Effector memory CD8-positive, alpha-beta T cell (primary cell): ENCODE measurements around the gene TFPI.

Experiments
- ATAC-seq: fragments of 150-1000 bp; cut with Tn5 transposase; replicated peaks from 2 replicates; pipeline ENCODE4 v1.10.0; 2021; ENCODE audit warnings: mild to moderate bottlenecking, moderate library complexity
- DNase-seq, 3 experiments: peaks; one replicate each; pipeline ENCODE4 v3.0.0; 2021
- H3K27ac Mint-ChIP-seq, 2 donors: one replicate each; pipeline ENCODE4 v1.8.0; 2022; ENCODE audit warnings: mild to moderate bottlenecking in 2 of 2, mixed read lengths in 2 of 2, moderate library complexity in 2 of 2
- H3K27me3 Mint-ChIP-seq, 2 donors: one replicate each; pipeline ENCODE4 v1.8.0; 2022; ENCODE audit warnings: mixed read lengths in 2 of 2
- H3K36me3 Mint-ChIP-seq: one replicate; pipeline ENCODE4 v1.8.0; 2022; ENCODE audit warnings: mild to moderate bottlenecking, moderate library complexity, mixed read lengths; ENCODE audit not compliant: insufficient read depth
- H3K4me1 Mint-ChIP-seq, 2 donors: one replicate each; pipeline ENCODE4 v1.8.0; 2022; ENCODE audit warnings: low read depth in 2 of 2, mixed read lengths in 2 of 2
- H3K4me3 Mint-ChIP-seq, 2 donors: one replicate each; pipeline ENCODE4 v1.8.0; 2022; ENCODE audit warnings: mild to moderate bottlenecking in 2 of 2, mixed read lengths in 2 of 2, moderate library complexity in 2 of 2
- H3K9me3 Mint-ChIP-seq, 2 donors: one replicate each; pipeline ENCODE4 v1.8.0; 2022; ENCODE audit warnings: mixed read lengths in 2 of 2

TFPI gene

GRCh38 chr2:187469538-187469937 is 84.7 kb downstream of the TFPI start:
- no peak for DNase-seq
- no peaks in the 10 kb centered on the region for H3K36me3 Mint-ChIP-seq
- no peaks in the 10 kb centered on the region for H3K4me1 Mint-ChIP-seq
- ATAC-seq: no peak
- H3K4me3 Mint-ChIP-seq: no peak overlapping the region
- H3K9me3 Mint-ChIP-seq: peaks cover 2 to 6% of the 10 kb centered on the region in 2 donors
- H3K27ac Mint-ChIP-seq: no peak overlapping the region
- H3K27me3 Mint-ChIP-seq: no peaks in the 10 kb centered on the region

- Mint-ChIP-seq H3K36me3 (no peaks in the 10 kb centered on the region), H3K4me1 (no peaks in the 10 kb centered on the region), H3K4me3 (no peak overlapping the region), H3K9me3 (peaks cover 2 to 6% of the 10 kb centered on the region in 2 donors), H3K27ac (no peak overlapping the region), H3K27me3 (no peaks in the 10 kb centered on the region)
- no peak for DNase-seq
- no peak for ATAC-seq
Observed at GRCh38 chr2:187468262-187468661, 86.0 kb downstream of the TFPI start.

- no peak for ATAC-seq
- H3K4me1 Mint-ChIP-seq: no peaks in the 10 kb centered on the region
- no peak overlapping the region for H3K27ac Mint-ChIP-seq
- H3K4me3 Mint-ChIP-seq: no peak overlapping the region
- H3K27me3 Mint-ChIP-seq: no peaks in the 10 kb centered on the region
- H3K36me3 Mint-ChIP-seq: no peaks in the 10 kb centered on the region
- H3K9me3 Mint-ChIP-seq: peaks cover 2 to 6% of the 10 kb centered on the region in 2 donors
- DNase-seq: no peak
Observed at GRCh38 chr2:187466129-187466792, 88.0 kb downstream of the TFPI start.

GRCh38 chr2:187462839-187463238 is 91.4 kb downstream of the TFPI start:
- ATAC-seq (no peak), DNase-seq (no peak)
- peaks cover 0 to 1% of the 10 kb centered on the region in 2 donors for H3K9me3 Mint-ChIP-seq
- no peaks in the 10 kb centered on the region for H3K27me3 Mint-ChIP-seq
- no peak overlapping the region for H3K4me3 Mint-ChIP-seq
- no peaks in the 10 kb centered on the region for H3K36me3 Mint-ChIP-seq
- H3K27ac Mint-ChIP-seq: no peak overlapping the region
- no peaks in the 10 kb centered on the region for H3K4me1 Mint-ChIP-seq

- no peaks in the 10 kb centered on the region for H3K4me1 Mint-ChIP-seq
- H3K4me3 Mint-ChIP-seq: no peak overlapping the region
- H3K36me3 Mint-ChIP-seq: no peaks in the 10 kb centered on the region
- peaks cover 0 to 1% of the 10 kb centered on the region in 2 donors for H3K9me3 Mint-ChIP-seq
- DNase-seq: no peak
- no peak overlapping the region for H3K27ac Mint-ChIP-seq
- no peaks in the 10 kb centered on the region for H3K27me3 Mint-ChIP-seq
- no peak for ATAC-seq
Observed at GRCh38 chr2:187461294-187462261, 92.7 kb downstream of the TFPI start.

GRCh38 chr2:187459256-187459655 is 95.0 kb downstream of the TFPI start:
- no peak for ATAC-seq
- H3K27me3 Mint-ChIP-seq: no peaks in the 10 kb centered on the region
- H3K4me1 Mint-ChIP-seq: no peaks in the 10 kb centered on the region
- DNase-seq: no peak
- peaks cover 0 to 2% of the 10 kb centered on the region in 2 donors for H3K9me3 Mint-ChIP-seq
- H3K4me3 Mint-ChIP-seq: no peak overlapping the region
- no peaks in the 10 kb centered on the region for H3K36me3 Mint-ChIP-seq
- H3K27ac Mint-ChIP-seq: no peak overlapping the region

- ATAC-seq (no peak), DNase-seq (no peak)
- H3K36me3 Mint-ChIP-seq: no peaks in the 10 kb centered on the region
- H3K27me3 Mint-ChIP-seq: no peaks in the 10 kb centered on the region
- H3K4me3 Mint-ChIP-seq: no peak overlapping the region
- no peaks in the 10 kb centered on the region for H3K4me1 Mint-ChIP-seq
- H3K27ac Mint-ChIP-seq: no peak overlapping the region
- H3K9me3 Mint-ChIP-seq: peaks cover 0 to 8% of the 10 kb centered on the region in 2 donors
Observed at GRCh38 chr2:187453078-187453641, 101.1 kb downstream of the TFPI start.

- no peak for ATAC-seq
- peaks cover 0 to 8% of the 10 kb centered on the region in 2 donors for H3K9me3 Mint-ChIP-seq
Observed at GRCh38 chr2:187451510-187451909, 102.7 kb downstream of the TFPI start.

GRCh38 chr2:187447336-187447735 is 106.9 kb downstream of the TFPI start:
- DNase-seq (no peak), ATAC-seq (no peak)
- H3K27ac Mint-ChIP-seq: no peak overlapping the region
- no peak overlapping the region for H3K4me3 Mint-ChIP-seq
- H3K4me1 Mint-ChIP-seq: no peaks in the 10 kb centered on the region
- no peaks in the 10 kb centered on the region for H3K27me3 Mint-ChIP-seq
- H3K9me3 Mint-ChIP-seq: peaks cover 0 to 1% of the 10 kb centered on the region in 2 donors
- no peaks in the 10 kb centered on the region for H3K36me3 Mint-ChIP-seq

More at GRCh38 chr2:187451510-187451909, 102.7 kb downstream of the TFPI start:
- Mint-ChIP-seq H3K36me3 (no peaks in the 10 kb centered on the region), H3K27me3 (no peaks in the 10 kb centered on the region), H3K4me3 (no peak overlapping the region), H3K27ac (no peak overlapping the region), H3K4me1 (no peaks in the 10 kb centered on the region)
- no peak for DNase-seq

GRCh38 chr2:187446711-187447110 is 107.5 kb downstream of the TFPI start:
- H3K4me1 Mint-ChIP-seq: no peaks in the 10 kb centered on the region
- H3K4me3 Mint-ChIP-seq: no peak overlapping the region
- H3K9me3 Mint-ChIP-seq: peaks cover 0 to 1% of the 10 kb centered on the region in 2 donors
- H3K27ac Mint-ChIP-seq: no peak overlapping the region
- DNase-seq (no peak), ATAC-seq (no peak)
- no peaks in the 10 kb centered on the region for H3K36me3 Mint-ChIP-seq
- no peaks in the 10 kb centered on the region for H3K27me3 Mint-ChIP-seq

GRCh38 chr2:187445051-187445450 is 109.2 kb downstream of the TFPI start:
- DNase-seq (no peak), ATAC-seq (no peak)
- Mint-ChIP-seq H3K27ac (no peak overlapping the region), H3K27me3 (no peaks in the 10 kb centered on the region), H3K4me1 (no peaks in the 10 kb centered on the region), H3K36me3 (no peaks in the 10 kb centered on the region), H3K9me3 (peaks cover 0 to 1% of the 10 kb centered on the region in 2 donors), H3K4me3 (no peak overlapping the region)

- Mint-ChIP-seq H3K27ac (no peak overlapping the region), H3K36me3 (no peaks in the 10 kb centered on the region), H3K4me3 (no peak overlapping the region), H3K4me1 (no peaks in the 10 kb centered on the region), H3K9me3 (no peaks in the 10 kb centered on the region), H3K27me3 (no peaks in the 10 kb centered on the region)
- DNase-seq (no peak), ATAC-seq (no peak)
Observed at GRCh38 chr2:187442778-187443177, 111.5 kb downstream of the TFPI start.

- Mint-ChIP-seq H3K4me1 (no peaks in the 10 kb centered on the region), H3K9me3 (no peaks in the 10 kb centered on the region), H3K27me3 (no peaks in the 10 kb centered on the region), H3K4me3 (no peak overlapping the region), H3K27ac (no peak overlapping the region), H3K36me3 (no peaks in the 10 kb centered on the region)
- DNase-seq: no peak
- ATAC-seq: no peak
Observed at GRCh38 chr2:187442378-187442777, 111.9 kb downstream of the TFPI start.
